Activated CD8-positive, alpha-beta T cell treated with anti-CD3 and anti-CD28 coated beads for 36 hours (primary cell): ENCODE results near the gene TUFT1. TPM values are rescaled to one million over a fixed set of nuclear protein-coding genes. Genes with fewer than 3 reads are reported as not detected.
A peak's percentile ranks its signal among the peaks of the same experiment; 100 is the strongest.
"Not testable (repeated sequence)": the region's sequence is repeated elsewhere in the genome, so short reads cannot be mapped to it uniquely, and the experiment has no call there.

Experiments used
- ATAC-seq: fragments of 200-7000 bp; cut with Tn5 transposase; one replicate; pipeline ENCODE4 v1.10.0; 2021; ENCODE audit warnings: mild to moderate bottlenecking, moderate library complexity
- CTCF ChIA-PET: fragments of 350-600 bp; sonication (Branson Sonifier 250); formaldehyde crosslinking; loops from one replicate; lab custom pipeline; 2021; ENCODE audit warnings: antibody characterized with exemption; lab: Charles Lee
- POLR2A ChIA-PET: fragments of 350-600 bp; sonication (Branson Sonifier 250); formaldehyde crosslinking; loops from one replicate; lab custom pipeline; 2021; ENCODE audit warnings: antibody characterized with exemption; lab: Charles Lee
- DNase-seq: peaks from one replicate; pipeline ENCODE4 v3.0.0-alpha.2; 2020
- H3K27ac Mint-ChIP-seq: one replicate; pipeline ENCODE4 v1.8.0; 2021; ENCODE audit warnings: mild to moderate bottlenecking, mixed read lengths
- H3K27me3 Mint-ChIP-seq: one replicate; pipeline ENCODE4 v1.8.0; 2021; ENCODE audit warnings: mixed read lengths
- H3K36me3 Mint-ChIP-seq: one replicate; pipeline ENCODE4 v1.8.0; 2021; ENCODE audit warnings: low read depth, mixed read lengths
- H3K4me1 Mint-ChIP-seq: one replicate; pipeline ENCODE4 v1.8.0; 2021; ENCODE audit warnings: low read depth, mixed read lengths
- H3K4me3 Mint-ChIP-seq: one replicate; pipeline ENCODE4 v1.8.0; 2021; ENCODE audit warnings: mild to moderate bottlenecking, moderate library complexity, mixed read lengths
- H3K9me3 Mint-ChIP-seq: one replicate; pipeline ENCODE4 v1.8.0; 2021; ENCODE audit warnings: mixed read lengths
- CTCF ChIP-seq: fragments of 200-600 bp; IDR thresholded peaks from one replicate; pipeline ENCODE4 v1.8.0; 2022; ENCODE audit warnings: antibody characterized with exemption, mild to moderate bottlenecking
- intact Hi-C: fragments of 100-400 bp; cut with micrococcal nuclease; formaldehyde crosslinking; loops from one replicate; pipeline ENCODE4 v1.10.0; 2022
- total RNA-seq, 2 experiments: library from RNA; stranded (reverse); gene quantifications; one replicate each; pipeline ENCODE4 v1.2.3, GENCODE V29; 2021

The TUFT1 gene
- total RNA-seq, 2 experiments from 2014 or later = 1.0 to 1.5 TPM

GRCh38 chr1:151594143-151594625 is 54.1 kb downstream of the TUFT1 start:
- no peak overlapping the region for H3K27ac Mint-ChIP-seq
- DNase-seq (peak; percentile 94), ATAC-seq (peak; percentile 99)
- peaks cover 6% of the 10 kb centered on the region for H3K9me3 Mint-ChIP-seq
- H3K4me3 Mint-ChIP-seq = peak overlapping the region; percentile 49
- no peaks in the 10 kb centered on the region for H3K36me3 Mint-ChIP-seq
- ChIA-PET POLR2A (interaction anchor here (0.6 to 1.4 kb wide), 2 partner anchors 17 to 154 kb away, joined by 3 to 4 read pairs; partner anchors contain the start of gene SNX27), CTCF (interaction anchor here (0.6 to 4.6 kb wide), 73 partner anchors 9 to 407 kb away, joined by 3 to 34 read pairs (median 4); partner anchors contain the start of genes RFX5, RIIAD1, THEM5 and TUFT1)
- peak; percentile 92 for TF ChIP-seq CTCF
- intact Hi-C loops = loop anchor here (5.0 to 10.0 kb wide), 2 partner anchors 143 to 241 kb away; partner anchors contain the start of genes C2CD4D and RORC
- peaks cover 7% of the 10 kb centered on the region for H3K27me3 Mint-ChIP-seq
- H3K4me1 Mint-ChIP-seq = peaks cover 6% of the 10 kb centered on the region

GRCh38 chr1:151596166-151596953 is 56.3 kb downstream of the TUFT1 start:
- intact Hi-C loops = loop anchor here (10.0 kb wide), 1 partner anchor 238 kb away; the partner anchor contains the start of genes C2CD4D and RORC
- Mint-ChIP-seq H3K36me3 (no peaks in the 10 kb centered on the region), H3K9me3 (no peaks in the 10 kb centered on the region), H3K4me1 (peaks cover 6% of the 10 kb centered on the region), H3K4me3 (no peak overlapping the region), H3K27ac (no peak overlapping the region), H3K27me3 (peaks cover 5% of the 10 kb centered on the region)
- CTCF ChIA-PET = interaction anchor here (1.0 to 4.6 kb wide), 6 partner anchors 8 to 240 kb away, joined by 3 to 33 read pairs (median 7); no protein-coding TSS in a partner anchor
- no peak for TF ChIP-seq CTCF
- DNase-seq (no peak), ATAC-seq (no peak)
- POLR2A ChIA-PET = interaction anchor here (1.4 kb wide), 1 partner anchor 15 kb away, joined by 5 read pairs; the partner anchor contains the start of gene SNX27

GRCh38 chr1:151602550-151602949 is 62.4 kb downstream of the TUFT1 start:
- H3K4me1 Mint-ChIP-seq, H3K27me3 Mint-ChIP-seq, POLR2A ChIA-PET, H3K36me3 Mint-ChIP-seq, H3K27ac Mint-ChIP-seq, intact Hi-C loops, H3K9me3 Mint-ChIP-seq, H3K4me3 Mint-ChIP-seq, ATAC-seq, DNase-seq: not testable (repeated sequence)
- CTCF ChIA-PET = interaction anchor here (4.4 kb wide), 1 partner anchor 8 kb away, joined by 26 read pairs; no protein-coding TSS in a partner anchor

GRCh38 chr1:151604291-151604690 is 64.2 kb downstream of the TUFT1 start:
- no peak overlapping the region for H3K4me3 Mint-ChIP-seq
- no peak for DNase-seq
- H3K36me3 Mint-ChIP-seq = no peaks in the 10 kb centered on the region
- no peak overlapping the region for H3K27ac Mint-ChIP-seq
- ATAC-seq = no peak
- H3K27me3 Mint-ChIP-seq = peaks cover 8% of the 10 kb centered on the region
- ChIA-PET CTCF (interaction anchor here (1.3 to 4.4 kb wide), 3 partner anchors 10 to 131 kb away, joined by 3 to 26 read pairs (median 5); no protein-coding TSS in a partner anchor), POLR2A (no interaction called here)
- TF ChIP-seq CTCF = no peak
- intact Hi-C loops = no loop called here
- H3K9me3 Mint-ChIP-seq = no peaks in the 10 kb centered on the region
- H3K4me1 Mint-ChIP-seq = peaks cover 3% of the 10 kb centered on the region

- intact Hi-C loops = no loop called here
- H3K27me3 Mint-ChIP-seq = peaks cover 8% of the 10 kb centered on the region
- H3K4me1 Mint-ChIP-seq = peaks cover 5% of the 10 kb centered on the region
- H3K9me3 Mint-ChIP-seq = no peaks in the 10 kb centered on the region
- POLR2A ChIA-PET = interaction anchor here (1.1 kb wide), 1 partner anchor 295 kb away, joined by 3 read pairs; no protein-coding TSS in a partner anchor
- H3K27ac Mint-ChIP-seq = no peak overlapping the region
- TF ChIP-seq CTCF = no peak
- H3K36me3 Mint-ChIP-seq = no peaks in the 10 kb centered on the region
- DNase-seq (peak; percentile 8), ATAC-seq (peak; percentile 67)
- H3K4me3 Mint-ChIP-seq = no peak overlapping the region
- CTCF ChIA-PET = interaction anchor here (0.9 to 4.4 kb wide), 2 partner anchors 12 kb away, joined by 3 to 26 read pairs; no protein-coding TSS in a partner anchor
Measured at GRCh38 chr1:151606384-151606783, 66.3 kb downstream of the TUFT1 start.
